Activated effector memory CD4-positive, alpha-beta T cell treated with anti-CD3 and anti-CD28 coated beads, Interleukin-2, amount 50 U/mL, for 16 hours (primary cell): Measurements from ENCODE around the gene TBX18.

Source experiments
- DNase-seq: peaks from one replicate; pipeline ENCODE4 v3.0.0-alpha.2; 2020

The TBX18 gene

DNA sequence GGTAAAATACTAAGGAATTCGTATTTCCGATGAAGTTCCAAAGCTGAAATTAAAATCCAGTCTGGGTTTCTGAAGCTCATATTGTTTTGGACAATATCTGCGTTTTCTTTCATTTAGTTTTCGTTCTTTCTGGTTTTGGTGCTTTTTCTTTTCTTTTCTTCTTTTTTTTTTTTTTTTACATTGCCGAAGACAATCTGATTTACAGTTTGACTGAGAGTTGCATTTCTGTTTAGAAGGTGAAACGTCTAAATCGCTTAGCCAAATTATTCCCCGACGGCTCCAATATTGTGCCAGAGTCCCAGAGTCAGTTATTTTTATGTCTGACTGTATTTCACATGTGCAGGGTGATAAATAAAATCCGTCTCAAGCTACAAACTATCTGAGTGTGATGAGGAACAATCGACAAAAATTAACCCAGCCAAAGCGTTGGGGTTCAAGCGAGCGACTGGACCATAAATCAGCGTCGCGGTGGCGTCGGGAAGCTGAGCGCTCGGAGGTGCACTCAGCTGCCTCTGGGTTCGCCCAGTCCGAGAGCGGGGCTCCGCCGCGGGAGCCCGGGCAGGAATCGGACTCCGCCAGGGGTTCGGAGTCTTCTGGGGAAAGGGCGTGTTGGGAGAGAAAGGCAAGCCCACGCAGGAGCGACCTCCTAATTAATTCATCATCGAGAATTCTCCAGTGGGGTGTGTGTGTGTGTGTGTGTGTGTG, 8.2 kb upstream of the TBX18 start:
- DNase-seq, result no peak

DNA sequence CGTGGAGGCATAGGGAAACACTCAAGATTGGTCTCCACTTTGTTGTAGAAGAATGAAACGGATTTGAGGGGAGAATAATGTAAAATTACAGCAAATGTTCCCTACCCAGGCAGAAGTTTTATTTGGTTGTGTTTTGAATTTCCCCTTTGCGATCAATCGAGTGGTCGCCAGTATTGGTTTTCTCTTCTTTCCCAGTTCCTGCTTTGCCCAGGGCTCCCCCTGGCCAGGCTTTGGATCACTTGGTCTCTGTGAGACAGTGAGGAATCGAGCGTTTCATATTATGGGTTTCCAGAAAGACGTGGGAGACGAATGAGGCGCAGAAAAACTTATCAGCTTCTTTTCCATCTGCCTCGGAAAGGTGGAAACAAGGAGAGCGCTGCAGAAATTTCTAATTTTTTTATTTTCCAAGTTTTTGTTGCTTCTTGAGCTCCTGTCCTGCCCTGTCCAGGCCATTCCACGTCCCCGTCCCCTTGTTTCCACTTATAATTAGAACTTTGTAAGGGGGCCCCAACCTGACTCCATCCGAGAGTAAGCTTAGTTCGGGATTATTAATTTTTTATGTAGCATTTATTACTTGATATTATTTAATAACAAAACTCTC, 7.5 kb upstream of the TBX18 start:
- no peak for DNase-seq

DNA sequence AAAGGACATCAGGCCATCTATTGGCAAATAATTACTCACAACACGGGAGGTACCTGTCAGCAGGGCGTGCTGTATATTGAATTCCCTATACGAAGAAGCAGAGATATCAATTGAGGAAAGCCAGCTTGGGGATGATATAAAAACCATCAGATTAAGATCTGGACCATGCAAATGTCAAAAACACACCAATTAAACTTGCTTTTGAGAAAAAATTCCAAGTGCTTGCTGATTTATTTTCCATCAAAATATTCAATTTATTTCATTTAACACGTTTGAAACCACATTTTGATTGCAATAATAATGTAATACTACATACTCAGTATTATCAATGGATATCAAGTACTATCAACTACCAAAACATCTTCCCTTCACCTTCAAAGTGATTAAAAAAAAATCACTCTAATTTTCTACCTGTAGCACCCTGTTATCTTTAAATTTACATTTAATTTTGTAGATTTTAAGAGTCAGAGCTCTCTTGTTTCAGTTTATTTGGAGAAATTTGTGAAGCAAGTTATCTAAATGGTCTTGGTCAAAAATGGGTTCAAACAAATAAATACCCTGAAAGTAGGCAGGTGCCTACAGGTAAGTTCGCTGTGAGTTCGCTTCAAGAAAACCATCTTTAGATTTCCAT, 6.8 kb upstream of the TBX18 start:
- no peak for DNase-seq

DNA sequence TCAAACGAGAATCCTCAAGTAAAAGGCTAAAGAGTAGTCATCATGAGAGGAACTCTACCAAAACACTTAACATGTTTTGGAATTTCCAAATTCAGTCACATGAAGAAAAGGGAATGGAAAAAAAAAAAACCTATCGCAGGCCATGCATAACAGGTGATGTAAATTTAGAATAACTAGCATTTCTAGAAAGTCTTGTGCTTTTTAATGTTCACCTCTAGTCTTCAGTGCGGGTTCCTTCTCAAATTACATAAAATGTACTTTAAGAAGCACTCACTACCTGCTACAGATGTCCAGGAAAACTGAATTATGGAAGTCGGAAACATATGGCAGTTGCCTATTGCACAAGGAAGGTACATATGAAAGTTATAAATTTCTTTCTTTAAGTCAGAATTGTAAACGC, 6.1 kb upstream of the TBX18 start:
- no peak for DNase-seq

DNA sequence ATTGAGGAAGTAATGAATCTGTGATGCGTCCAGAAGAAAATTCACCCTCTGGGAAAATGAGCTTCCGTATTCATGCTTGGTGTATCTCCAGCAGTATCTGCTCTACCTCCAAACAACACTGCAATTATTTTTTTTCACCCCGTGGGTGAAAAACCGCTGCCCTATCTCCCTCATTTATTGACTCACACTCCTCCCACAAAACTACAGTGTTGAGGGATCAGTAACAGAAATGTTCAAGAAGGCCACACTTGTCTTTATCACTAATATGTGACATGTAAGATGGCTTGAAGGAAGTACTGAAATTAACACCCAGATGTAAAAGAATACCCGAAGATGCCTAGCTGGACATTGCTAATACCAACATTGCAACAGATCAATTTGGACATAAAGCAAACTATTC, 4.9 kb upstream of the TBX18 start:
- DNase-seq, result no peak

DNA sequence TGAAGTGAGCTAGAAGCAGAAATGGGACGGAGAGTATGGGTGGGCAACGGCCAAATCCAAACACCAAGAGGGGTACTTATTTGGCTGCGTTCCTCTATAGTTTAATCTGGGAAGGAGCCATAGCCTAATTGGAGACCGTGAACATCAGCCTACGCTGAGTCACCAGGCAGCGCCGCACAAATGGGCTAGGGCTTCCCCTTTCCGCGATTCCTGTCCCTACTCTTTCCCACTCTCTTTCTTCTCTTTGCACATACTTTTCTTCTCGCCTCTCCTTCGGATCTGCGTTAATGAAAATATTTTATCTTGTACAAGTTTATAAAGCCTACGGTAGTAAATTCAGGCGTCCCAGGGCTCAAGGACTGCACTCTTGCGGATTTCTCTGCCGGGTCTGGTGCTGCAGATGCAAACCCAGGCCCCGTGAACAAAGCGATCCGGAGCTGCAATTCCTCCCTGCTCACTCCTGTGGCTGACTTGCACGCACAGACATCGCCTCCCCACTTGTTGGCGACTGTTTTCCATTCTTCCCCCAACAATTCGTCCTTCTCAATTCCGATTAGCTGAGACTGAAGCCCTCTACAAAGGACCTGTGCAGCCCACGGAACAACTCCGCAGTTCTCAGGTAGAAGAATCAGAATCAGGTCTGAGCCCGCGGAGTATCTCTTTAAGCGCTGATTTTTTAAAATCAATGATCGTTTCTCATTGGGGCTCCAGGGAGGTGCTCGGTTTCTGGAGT, 4.2 kb upstream of the TBX18 start:
- no peak for DNase-seq

DNA sequence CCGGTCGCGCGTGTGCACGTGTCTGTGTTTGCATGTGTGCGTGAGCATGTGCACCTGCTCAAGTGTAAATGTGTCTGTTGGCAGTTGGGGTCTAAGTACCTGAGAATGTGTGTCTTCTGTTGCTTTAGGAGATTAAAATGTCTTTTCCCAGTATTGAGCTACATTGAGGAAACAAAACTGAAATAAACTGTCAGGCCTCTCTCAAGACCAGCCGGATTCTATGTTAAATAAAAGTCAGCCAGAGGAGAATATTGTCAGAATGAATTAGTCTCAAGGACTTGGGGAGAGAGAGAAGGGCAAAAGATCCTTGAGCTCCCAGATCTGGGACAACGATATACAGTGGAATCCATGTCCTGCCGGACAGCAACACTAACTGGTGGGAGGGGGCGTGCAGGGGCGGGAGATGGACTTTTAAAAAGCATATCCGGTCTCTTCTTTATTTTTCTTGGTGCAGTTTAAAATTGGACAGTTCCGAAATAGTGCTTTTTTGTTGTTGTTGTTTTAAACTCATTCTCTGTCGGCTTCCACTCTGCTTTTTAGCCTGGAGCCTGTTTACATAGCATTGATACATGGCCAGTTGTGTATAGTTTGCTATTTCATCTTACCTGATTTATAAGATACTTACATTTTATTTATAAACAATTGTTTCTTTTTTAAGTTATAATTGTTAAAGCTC, 3.3 kb upstream of the TBX18 start:
- no peak for DNase-seq

DNA sequence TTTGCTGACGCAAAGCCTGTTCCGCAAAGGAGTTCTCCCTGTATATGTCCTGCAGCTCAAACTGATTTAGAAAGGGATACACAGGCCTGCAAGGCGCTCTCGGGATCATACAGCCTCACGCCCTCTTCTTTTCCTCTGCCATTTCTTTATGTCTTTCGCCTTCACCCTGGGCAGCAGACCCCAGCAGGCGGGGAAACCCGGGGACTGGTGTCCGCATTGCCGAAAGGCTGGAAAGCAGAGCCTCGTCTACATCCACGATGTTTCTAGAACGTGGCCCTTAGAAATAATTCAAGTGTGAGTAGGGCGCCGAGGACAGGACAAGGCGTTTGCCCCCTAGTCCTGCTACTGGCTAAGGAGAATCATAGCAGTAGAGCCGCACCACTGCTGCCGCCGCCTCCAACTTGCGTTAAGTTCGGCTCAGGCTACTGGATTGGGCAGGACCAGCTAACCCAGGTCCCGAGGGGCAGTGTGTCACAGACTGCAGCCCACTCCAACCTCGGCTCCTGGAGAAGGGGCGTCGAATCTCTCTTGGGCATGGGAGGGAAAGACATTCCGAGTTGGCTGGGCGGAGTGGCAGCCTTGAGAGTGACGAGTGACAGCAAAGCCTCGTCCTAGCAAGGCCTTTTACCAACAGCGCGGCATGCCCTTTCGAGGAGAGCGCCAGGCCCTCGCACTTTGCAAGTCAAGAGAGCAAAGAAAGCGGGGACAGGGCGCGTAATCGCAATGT, 2.6 kb upstream of the TBX18 start:
- no peak for DNase-seq

DNA sequence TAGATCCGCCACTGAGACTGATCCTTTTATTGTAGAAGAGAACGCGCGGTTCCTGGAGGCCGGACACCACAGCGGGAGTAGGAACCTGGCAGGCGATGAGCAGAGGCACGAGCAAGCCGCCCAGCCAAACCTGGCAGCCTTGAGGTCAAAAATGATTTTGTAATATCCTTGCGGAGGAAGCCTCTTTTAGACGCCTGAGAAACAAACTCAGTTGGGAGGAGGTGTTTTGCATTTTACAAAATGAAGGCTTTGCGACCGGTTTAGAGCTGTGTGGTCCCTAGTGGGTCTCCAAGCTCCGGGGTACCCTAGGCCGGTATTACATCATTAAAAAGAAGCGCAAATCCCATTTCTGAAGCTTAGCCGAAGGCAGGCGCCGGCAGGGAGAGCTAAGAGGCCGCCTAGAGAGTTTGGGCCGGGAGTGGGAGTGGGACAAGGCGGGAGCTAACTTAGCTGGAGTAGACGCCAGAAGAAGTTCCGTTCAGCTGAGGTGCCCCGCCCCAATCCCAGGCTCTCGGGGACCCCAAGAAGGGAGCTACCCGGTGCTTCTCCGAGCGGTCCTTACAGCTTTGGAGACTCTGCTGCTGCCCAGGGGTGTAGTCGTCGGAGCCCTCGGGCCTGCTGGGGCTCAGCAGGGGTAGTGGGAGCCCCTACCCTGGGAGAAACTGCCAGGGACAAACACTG, 1.9 kb upstream of the TBX18 start:
- DNase-seq, result no peak

DNA sequence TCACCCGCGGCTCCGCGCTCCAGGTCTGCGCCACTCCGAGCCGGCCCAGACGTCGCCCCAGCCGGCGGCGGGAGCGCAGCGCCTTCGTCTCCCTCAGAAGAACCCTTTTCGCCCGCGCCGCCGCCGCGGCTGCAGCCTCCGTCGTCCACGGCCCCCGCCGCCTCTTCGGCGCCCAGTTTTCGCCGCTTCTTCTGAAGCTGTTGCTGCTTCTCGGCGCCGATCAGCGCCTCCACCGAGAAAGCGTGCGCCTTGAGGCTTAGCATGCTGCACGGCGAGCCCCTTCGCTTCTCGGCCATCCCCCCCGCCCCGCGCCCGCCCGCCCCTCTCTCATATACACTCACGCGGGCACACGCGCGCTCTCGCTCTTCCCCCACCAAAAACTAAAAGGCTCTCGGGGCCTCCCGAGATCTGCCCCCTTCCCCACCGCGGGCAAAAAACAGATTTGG, 489 bp downstream of the TBX18 start:
- no peak for DNase-seq

DNA sequence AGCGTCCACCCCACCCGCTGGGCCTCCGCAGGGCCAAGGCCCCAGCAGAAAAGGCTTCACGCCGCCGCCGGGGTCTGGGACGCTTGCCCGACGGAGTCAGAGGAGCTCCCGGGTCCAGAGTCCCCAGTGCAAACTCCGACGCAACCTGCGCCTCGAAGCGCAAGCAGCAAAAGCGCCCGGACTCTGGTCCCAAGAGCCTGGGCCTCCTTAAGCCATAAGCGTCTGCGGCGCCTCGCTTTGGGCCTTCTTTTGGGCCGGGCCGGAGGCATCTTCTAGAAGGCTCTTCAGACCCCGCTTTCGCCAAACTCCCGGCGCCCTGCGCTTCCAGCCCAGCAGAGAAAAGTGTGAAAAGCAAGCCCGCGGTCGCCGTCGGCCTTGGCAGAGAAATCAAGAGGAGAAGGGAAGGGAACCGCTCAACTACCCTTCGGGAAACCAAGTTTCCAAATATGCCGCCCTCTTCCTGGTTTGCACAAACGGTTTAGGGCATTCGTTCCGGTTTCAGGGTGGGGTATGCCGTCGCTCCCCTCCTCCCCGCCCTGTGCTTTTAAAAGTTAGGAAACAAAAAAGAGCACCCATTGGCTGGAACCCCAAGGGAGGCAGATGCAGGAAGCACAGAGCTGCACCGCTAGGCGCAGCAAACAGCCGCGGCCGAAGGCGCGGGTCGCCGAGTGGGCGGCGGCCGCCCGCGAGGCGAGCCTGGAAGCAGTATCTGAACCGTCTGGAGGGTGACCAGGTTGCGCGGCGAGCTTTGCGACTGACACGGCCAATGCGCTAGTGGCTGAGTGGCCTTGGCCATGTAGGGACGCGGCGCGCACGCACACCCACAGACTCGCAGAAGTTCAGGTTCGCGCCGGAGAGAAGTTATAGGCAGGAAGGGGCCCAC, 1.2 kb downstream of the TBX18 start:
- DNase-seq, result no peak

DNA sequence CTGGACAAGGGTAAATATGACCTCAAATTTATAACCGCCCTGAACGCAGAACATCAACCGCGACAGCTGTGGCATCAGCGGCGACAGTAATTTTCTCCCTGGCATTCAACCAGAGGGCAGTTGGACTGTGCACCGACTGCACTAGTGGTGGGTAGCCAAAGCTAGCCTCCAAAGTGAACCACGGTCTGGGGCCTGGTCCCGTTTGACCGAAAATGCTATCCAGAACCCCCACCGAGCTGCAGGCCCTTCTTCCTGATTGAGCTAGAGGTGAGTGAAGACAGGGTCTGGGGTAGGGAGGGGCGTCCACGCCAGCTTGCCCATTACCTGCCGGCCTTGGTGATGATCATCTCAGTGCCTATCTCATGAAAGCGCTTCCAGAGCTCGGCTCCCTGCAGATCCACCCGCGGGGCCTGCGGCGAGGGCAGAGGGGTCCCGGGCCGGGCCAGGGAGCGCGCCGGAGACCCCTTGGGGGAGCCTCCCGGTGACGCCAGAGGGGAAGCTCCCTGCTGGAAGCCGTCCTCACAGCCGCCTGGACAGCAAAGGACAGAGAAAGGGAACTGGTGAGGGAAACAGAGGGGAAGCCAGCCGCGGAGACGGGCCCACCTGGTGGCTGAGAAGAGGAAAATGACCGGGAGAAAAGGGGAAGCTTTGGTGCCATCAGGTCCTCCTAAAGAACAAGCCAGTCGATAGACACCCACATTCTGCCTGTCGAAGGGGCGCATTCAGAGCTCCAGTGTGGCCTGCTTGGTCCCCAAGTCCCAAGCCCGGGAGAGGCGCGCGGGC, 2.0 kb downstream of the TBX18 start:
- DNase-seq, result no peak

DNA sequence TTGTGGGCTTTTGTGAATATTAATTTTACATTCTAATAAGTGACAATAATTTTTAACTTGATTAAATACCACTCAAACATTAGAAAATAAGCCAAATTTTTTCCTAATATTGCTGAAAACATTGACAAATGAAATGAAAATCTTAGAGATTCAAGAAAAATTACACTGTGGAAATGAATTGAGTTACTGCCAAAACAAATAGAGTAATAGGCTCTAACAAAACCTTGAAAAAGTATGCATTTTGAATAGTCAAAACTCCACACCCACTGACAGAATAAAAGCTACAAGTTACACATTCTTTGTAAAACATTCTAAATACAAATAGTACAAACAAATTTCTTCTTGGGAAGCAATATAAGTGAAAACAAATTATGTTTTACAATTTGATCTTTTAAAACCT, 5.9 kb downstream of the TBX18 start:
- no peak for DNase-seq

DNA sequence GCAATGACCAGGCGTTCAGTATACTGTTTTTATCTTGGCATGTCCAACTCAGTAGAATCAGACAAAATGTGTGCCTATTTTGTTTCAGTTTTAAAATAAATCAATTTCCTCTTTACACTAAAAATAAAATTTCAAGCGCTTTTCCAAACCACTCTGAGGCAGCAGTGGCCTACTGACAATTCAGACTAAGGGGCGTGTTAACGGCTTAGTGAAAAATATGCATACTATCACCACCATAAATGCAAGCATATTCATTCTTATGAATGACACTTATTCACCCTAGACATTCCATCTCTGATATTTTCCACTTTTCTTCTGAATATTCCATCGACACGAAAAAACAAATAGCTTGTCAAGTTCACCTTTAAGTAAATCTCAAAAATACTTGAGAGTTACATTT, 7.5 kb downstream of the TBX18 start:
- no peak for DNase-seq

DNA sequence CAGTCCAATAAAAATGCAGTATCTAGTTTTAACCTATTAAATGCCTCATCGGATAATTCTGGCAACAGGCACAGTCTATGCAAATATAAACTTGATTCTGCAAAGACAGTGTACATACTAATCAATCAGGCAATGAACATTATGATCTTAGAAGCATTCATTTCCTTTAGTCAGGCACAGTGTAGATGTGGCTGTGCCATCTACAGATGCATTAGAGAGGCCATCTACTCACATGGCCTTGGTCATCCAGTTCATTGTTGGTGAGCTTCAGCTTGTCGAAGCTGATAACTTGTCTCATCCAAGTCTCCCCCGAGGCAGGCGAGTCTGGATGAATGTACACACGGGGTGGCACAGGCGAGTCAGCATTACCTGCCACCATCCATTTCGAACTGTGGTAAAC, 7.9 kb downstream of the TBX18 start:
- DNase-seq, result no peak

DNA sequence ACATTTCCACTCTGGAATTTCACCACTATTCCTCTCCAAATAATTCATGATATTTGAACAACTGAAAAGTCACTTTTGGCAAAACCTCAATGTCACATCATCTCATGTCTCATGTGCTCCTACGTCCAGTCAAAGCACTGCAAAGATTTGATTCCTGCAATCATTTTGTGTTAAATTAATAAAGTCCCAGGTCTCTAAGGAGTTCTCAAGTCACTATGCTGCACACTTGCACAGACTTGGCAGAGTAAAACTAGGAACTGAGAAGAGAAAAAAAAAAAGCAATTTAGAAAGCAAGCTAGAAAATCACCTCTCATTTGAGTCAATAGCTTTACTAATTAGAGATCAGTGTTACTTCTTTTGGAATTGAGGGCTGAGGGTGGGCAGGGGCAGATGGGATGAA, 11.2 kb downstream of the TBX18 start:
- no peak for DNase-seq

DNA sequence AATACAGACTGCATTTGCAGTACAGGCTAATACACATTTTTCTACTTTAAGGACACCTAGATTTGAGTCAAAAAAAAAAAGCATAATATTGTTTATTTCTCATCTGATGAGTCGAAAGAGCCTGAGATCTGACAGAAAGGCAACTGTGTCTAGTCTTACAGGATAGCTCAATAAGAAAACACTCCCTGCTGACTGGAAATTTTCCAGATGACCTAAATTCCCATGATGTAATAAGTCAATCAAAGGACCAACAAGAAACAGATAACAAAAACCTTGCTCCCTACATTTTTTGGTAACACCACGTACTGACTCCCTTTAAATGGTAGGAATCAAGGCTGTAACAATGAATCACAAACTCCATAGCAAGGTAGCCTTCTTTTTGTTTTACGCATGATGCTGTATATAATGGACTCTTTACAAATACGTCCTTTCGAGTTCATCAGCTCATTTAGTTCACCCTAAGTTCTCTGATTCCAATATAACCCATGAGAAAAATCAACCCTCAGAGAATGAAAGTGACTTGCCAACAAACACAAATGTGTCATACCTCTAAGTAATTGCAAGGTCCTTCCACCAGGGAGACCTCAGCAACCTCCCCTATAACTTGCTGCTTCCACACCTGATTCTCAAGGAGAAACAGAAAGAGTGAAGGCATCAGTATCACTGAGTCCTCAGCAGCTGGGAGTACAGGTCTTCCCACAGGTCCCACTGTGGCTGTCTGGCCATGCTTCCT, 12.1 kb downstream of the TBX18 start:
- DNase-seq, result no peak

DNA sequence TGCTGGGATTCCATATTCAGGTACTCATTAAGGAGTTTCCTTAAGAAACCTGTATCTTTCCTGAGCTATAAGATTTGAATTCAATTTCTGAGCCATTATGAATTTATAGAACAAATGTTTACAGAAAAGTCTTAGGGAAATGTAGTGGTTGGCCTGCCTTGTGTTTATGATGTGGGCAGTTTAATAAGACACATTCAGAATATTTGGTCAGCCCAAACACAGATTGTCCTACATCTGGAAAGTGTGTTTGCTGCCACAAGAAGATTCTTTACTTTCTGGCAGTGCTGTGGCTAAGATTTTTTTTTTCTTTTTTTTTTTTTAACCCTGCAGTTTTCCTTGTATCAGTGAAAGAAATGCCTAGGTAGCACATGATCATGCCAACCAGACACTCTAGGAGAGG, 15.2 kb downstream of the TBX18 start:
- DNase-seq, result no peak

DNA sequence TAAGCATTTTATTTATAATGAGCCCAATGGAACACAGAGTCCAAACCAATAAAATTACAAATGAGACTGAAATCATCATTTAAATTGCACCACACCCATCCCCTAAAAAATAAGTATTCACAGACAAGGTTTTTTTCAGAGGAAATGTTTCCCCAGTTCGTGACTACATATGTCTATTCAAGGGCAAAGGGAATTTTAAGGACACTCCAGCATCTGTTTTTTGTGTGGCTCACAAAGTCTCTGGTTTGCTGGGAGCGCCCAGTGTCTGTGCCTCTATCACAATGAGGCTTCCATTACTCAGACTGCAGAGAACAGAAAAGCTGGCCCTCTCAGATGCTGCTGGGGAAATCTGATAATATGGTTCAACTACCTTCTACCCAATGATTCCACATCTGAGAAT, 16.0 kb downstream of the TBX18 start:
- no peak for DNase-seq
